CD4-positive, alpha-beta T cell treated with Interleukin-17A for 1 hour (primary cell): ENCODE measurements around the gene GGA3.
A peak's percentile ranks its signal among the peaks of the same experiment; 100 is the strongest.

Experiments used
- DNase-seq: peaks from one replicate; pipeline ENCODE4 v3.0.0-alpha.2; 2020

The GGA3 gene

DNA sequence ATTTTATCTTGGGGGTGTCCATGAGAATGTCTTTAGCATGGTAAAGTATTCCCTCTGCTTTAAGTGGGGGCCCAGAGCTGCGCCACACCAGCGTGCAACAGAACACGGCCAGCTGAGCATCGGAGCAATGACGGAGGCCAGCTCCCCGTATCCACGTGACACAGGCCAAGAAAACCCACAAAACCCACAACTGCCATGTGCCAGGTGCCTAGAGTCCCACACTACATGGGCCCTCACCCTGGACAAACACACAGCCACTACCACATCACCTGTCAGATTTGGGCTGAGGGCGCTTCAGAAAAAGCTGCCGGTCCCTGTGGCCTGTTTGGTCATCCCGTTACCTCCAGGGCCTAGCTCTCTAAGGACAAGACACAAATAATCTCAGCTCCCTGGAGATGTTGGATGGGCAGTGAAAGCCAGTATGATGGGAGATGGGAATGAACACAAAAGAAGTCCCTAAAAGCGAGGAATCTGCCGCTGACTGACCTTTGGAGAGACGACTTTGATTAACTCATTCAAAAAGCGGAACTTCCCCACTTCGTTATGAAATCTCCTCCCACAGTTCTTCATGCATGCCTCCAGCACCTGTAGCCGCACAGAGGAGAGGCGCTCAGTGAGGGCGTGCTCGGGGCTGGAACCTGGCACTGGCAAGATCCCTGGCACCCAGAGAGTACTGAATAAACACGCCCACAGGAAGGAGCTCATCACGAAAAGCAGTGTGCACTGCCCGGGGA, 17.1 kb downstream of the GGA3 start:
- peak; percentile 10 for DNase-seq

DNA sequence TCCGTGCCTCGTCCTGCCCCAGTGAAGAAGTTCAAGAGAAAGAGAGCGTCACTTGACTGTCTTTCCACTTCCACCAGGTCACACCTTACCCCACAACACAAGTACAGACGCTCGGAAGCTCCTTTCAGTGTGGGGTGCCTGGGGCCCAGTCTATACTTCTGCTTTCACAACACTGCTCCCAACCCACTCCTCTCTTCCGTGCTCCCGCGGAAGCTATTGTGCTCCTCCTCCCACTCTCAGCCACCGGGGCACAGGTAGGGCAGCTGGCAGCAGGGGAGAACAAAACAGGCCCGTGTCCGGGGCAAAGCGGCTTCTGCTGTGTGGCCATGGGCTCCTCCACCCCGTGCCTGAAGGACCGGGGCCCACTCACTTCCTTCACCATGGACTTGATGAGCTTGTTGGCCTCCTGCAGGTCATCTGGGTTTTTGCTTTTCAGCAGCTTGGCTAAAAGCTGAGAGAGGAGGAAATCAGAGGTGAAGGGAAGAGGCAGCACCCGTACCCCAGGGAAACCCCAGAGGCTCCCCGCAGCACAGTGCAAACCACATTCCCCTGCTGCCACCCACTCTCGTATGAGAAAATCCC, 18.9 kb downstream of the GGA3 start:
- DNase-seq, result peak; percentile 69

DNA sequence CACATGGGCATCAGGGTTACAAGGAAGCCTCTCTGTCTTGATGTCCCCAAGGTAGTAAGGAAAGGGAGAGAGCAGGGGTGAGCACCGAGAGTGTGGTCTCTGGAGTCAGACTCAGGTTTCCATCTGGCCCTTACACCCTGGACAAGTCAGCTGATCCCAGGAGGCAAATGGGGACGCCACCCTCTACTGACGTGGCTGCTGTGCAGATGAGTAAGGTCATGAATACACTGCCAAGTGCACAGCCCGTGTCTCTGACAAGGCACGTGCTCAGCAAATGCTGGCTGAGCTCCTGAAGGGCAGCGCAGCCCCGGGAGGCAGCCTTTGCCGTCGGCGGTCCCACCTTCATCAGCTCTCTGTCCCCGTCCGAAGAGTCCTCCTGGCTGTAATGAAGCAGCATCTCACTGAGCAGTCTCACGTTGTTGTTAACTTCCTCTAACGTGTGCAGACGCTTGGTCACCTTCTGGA, 19.4 kb downstream of the GGA3 start:
- DNase-seq, result no peak

- DNase-seq, result no peak
These were observed 19.9 kb downstream of the GGA3 start for GRCh38 chr17:75241502-75241901.

- no peak for DNase-seq
These were observed 20.3 kb downstream of the GGA3 start for GRCh38 chr17:75241143-75241430.

DNA sequence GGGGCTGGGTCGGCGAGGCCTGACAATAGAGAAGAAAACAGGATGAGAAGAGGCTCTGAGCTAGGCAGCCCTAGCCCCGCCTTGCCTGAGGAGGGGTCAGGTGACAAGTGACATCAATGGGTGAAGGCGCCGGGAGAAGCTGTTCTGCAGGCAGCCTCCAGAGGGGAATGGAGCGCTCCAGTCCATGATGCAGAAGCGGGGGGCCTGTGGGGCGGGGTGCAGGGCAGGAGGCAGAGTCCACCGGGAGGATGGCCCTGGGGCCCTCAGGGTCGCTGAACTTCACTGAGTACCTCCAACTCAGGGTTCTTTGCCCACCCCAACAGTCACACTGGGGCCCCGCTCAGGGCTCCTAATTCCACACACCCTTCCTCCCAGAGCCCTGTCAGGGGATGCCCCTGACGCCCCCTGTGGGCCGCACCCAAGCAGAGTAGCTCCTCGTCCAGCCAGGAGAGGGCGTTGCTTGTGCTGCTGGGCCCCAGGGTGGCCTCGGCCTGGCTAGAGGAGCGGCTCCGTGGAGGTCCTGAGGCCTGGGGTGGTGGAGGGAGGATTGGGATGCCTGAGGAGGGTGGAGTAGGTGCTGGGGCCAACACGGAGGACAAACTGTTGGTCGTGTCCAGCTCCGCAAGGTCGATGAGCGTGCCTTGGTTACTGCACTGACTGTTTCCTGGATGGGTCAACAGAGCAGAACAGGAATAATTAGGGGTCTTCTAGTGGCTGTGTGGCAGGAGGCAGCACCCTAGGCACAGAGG, 20.8 kb downstream of the GGA3 start:
- DNase-seq, result no peak

- DNase-seq, result no peak
These were observed 21.5 kb downstream of the GGA3 start for GRCh38 chr17:75239778-75240393.

DNA sequence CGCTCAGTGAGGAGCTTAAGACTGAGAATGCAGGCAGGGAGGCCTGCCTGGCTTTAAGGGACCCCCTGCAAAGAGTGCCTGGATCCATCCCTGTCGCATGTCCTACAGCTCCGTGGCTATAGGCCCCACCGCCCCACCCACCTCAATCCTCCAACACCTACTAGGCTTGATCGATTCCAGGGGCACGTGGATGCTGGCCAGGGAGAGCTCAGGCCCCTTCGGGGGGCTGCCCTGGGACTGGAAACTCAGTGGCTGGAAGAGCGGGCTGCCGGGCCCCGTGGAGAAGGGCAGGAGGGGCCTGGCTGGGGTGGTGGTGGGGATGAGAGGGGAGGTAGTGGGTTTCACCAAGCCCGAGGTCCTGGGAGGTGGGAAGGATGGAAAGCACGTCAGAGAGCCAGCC, 22.2 kb downstream of the GGA3 start:
- no peak for DNase-seq

GRCh38 chr17:75238684-75239191, 22.7 kb downstream of the GGA3 start:
- DNase-seq, result peak; percentile 69

DNA sequence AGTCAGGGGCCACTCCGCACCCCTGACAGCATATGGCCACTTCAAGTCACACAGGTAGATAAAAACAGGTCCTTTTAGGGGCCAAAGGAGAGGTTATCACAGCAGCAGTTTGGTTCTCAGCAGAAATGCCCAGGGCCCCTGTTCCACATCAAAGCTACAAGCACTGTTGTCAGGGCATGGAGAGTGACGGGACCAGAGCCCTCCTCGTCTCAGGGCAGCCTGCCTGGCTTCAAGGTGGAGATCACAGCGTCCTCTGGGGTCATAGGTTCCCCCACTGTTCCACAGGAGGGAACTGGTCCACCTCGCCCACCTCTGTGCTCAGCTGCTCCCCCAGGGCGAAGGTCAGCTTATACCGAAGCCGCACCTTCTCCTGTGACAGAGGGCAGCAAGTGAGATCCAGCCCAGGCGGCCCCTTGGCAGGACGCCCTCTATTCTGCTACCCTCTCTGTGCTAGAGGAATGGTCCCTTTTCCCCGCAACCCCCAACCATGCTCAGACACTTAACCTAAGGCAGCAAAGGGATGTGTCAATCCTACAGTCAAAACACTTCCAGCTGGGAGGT, 23.3 kb downstream of the GGA3 start:
- DNase-seq, result no peak

- DNase-seq, result no peak
These were observed 24.0 kb downstream of the GGA3 start for GRCh38 chr17:75237100-75238014.

DNA sequence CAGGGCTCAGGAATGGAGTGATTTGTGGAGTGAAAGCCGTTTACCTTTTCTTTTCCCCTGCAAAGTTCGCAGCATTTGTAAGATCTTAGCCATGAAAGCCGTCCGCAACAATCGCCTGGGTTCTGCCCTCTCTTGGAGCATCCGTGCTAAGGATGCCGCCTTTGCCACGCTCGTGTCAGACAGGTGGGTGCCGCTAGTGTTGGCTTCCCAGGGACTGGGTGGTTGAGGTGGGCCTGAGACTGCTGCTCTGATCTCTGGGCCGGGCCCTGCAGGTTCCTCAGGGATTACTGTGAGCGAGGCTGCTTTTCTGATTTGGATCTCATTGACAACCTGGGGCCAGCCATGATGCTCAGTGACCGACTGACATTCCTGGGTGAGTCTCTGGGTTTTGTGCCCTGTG, 28.6 kb downstream of the GGA3 start:
- DNase-seq, result no peak

- DNase-seq, result no peak
These were observed 29.5 kb downstream of the GGA3 start for GRCh38 chr17:75231741-75232464.

GRCh38 chr17:75231071-75231470, 30.3 kb downstream of the GGA3 start:
- DNase-seq, result no peak

- no peak for DNase-seq
These were observed 32.6 kb downstream of the GGA3 start for GRCh38 chr17:75228847-75229246.

- no peak for DNase-seq
These were observed 33.1 kb downstream of the GGA3 start for GRCh38 chr17:75228305-75228704.

- DNase-seq, result no peak
These were observed 33.7 kb downstream of the GGA3 start for GRCh38 chr17:75227729-75228128.

DNA sequence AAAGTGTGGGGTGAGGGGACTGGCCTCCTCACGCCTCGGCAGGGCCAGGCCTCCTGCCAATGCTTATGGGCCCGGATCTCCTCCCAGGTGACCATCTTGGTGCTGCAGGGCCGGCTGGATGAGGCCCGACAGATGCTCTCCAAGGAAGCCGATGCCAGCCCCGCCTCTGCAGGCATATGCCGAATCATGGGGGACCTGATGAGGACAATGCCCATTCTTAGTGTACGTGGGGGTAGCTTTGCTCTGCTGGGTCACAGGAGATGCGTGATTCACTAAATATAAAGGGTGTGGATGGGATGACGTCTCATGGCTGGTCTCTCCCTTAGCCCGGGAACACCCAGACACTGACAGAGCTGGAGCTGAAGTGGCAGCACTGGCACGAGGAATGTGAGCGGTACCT, 36.4 kb downstream of the GGA3 start:
- no peak for DNase-seq

DNA sequence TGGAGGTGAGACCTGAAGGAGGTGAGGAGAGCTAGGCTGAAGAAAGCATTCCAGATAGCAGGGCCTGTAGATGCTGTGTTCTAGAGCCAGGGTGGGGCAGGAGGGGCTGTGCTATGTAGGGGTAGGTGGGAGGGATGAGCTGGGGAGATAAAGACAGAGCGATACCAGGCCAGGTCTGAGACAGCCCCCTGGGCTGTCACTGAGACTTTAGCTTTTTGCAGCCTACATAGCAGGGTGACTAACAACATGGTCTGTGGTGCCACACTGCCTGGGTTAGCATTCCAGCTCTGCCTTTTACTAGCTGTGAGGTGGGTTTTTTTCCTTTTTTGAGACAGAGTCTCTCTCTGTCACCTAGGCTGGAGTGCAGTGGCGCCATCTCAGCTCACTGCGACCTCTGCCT, 41.6 kb downstream of the GGA3 start:
- DNase-seq, result no peak

GRCh38 chr17:75218131-75218530, 43.3 kb downstream of the GGA3 start:
- no peak for DNase-seq

DNA sequence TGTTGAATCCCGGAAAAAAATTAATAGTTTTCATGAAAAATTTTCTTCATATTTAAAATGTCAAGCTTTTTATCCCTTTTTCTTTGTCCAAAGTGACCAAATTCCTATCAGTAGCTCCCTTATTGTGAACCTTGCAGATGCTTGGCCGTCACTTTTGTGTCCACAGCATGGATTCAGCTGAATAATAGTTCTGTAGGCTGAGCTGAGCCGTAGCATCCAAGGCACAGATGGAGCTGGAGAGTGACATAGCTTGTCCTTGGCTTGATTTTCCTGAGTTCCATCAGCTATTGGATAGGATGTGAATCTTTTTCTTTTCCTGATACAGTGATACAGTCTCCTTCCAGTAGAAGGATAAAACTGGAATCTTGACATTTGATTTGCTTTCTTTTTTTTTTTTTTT, 52.3 kb downstream of the GGA3 start:
- no peak for DNase-seq

- DNase-seq, result no peak
These were observed 53.2 kb downstream of the GGA3 start for GRCh38 chr17:75208161-75208560.
